HUES6 (cell line): Measurements from ENCODE around the gene FSCN2.

Experiments
- H3K27ac ChIP-seq: 2 replicates; pipeline ENCODE4 v1.7.0; 2013; ENCODE audit warnings: low read depth, mild to moderate bottlenecking, low read length, inconsistent platforms
- H3K27me3 ChIP-seq: 2 replicates; pipeline ENCODE4 v1.6.1; 2013; ENCODE audit warnings: low read length; ENCODE audit not compliant: control insufficient read depth, insufficient read depth
- H3K36me3 ChIP-seq: 2 replicates; pipeline ENCODE4 v1.6.1; 2013; ENCODE audit warnings: low read length; ENCODE audit not compliant: control insufficient read depth, insufficient read depth
- H3K4me1 ChIP-seq: 2 replicates; pipeline ENCODE4 v1.6.1; 2013; ENCODE audit warnings: low read length; ENCODE audit not compliant: control insufficient read depth, insufficient read depth
- H3K4me3 ChIP-seq: 2 replicates; pipeline ENCODE4 v1.5.1; 2013; ENCODE audit warnings: low read depth, low read length
- H3K9ac ChIP-seq: one replicate; pipeline ENCODE4 v1.6.1; 2013; ENCODE audit warnings: mild to moderate bottlenecking, low read length
- H3K9me3 ChIP-seq: 2 replicates; pipeline ENCODE4 v1.6.1; 2013; ENCODE audit warnings: low read depth, low read length; ENCODE audit not compliant: control insufficient read depth, insufficient read depth

The FSCN2 gene

GRCh38 chr17:81532490-81533287 is 4.5 kb downstream of the FSCN2 start:
- Histone ChIP-seq H3K9me3 (peaks cover 12% of the 10 kb centered on the region; the same call in 1 of the 2 replicates), H3K4me1 (peaks cover 3% of the 10 kb centered on the region), H3K27ac (no peak overlapping the region), H3K36me3 (no peaks in the 10 kb centered on the region), H3K4me3 (no peak overlapping the region), H3K9ac (no peak overlapping the region), H3K27me3 (peaks cover 42% of the 10 kb centered on the region)

GRCh38 chr17:81533339-81534141 is 5.4 kb downstream of the FSCN2 start:
- H3K9ac ChIP-seq: no peak overlapping the region
- no peak overlapping the region for H3K27ac ChIP-seq

GRCh38 chr17:81534157-81535006 is 6.2 kb downstream of the FSCN2 start:
- peaks cover 34% of the 10 kb centered on the region for H3K27me3 ChIP-seq

More at GRCh38 chr17:81533339-81534141, 5.4 kb downstream of the FSCN2 start:
- Histone ChIP-seq H3K4me1 (peaks cover 3% of the 10 kb centered on the region), H3K36me3 (no peaks in the 10 kb centered on the region), H3K4me3 (no peak overlapping the region), H3K27me3 (peaks cover 42% of the 10 kb centered on the region), H3K9me3 (peaks cover 12% of the 10 kb centered on the region; the same call in 1 of the 2 replicates)

GRCh38 chr17:81535007-81535328 is 6.8 kb downstream of the FSCN2 start:
- Histone ChIP-seq H3K9ac (no peak overlapping the region), H3K4me3 (no peak overlapping the region), H3K4me1 (peaks cover 3% of the 10 kb centered on the region), H3K9me3 (peaks cover 12% of the 10 kb centered on the region; the same call in 1 of the 2 replicates), H3K27ac (no peak overlapping the region), H3K36me3 (no peaks in the 10 kb centered on the region), H3K27me3 (peaks cover 33% of the 10 kb centered on the region)

More at GRCh38 chr17:81534157-81535006, 6.2 kb downstream of the FSCN2 start:
- no peak overlapping the region for H3K9ac ChIP-seq
- no peak overlapping the region for H3K27ac ChIP-seq
- H3K9me3 ChIP-seq: peaks cover 12% of the 10 kb centered on the region; the same call in 1 of the 2 replicates
- peaks cover 3% of the 10 kb centered on the region for H3K4me1 ChIP-seq
- no peak overlapping the region for H3K4me3 ChIP-seq
- H3K36me3 ChIP-seq: no peaks in the 10 kb centered on the region

GRCh38 chr17:81535480-81536298 is 7.5 kb downstream of the FSCN2 start:
- Histone ChIP-seq H3K9ac (no peak overlapping the region), H3K36me3 (peaks cover 7% of the 10 kb centered on the region), H3K4me3 (no peak overlapping the region), H3K27ac (no peak overlapping the region), H3K4me1 (peaks cover 3% of the 10 kb centered on the region), H3K27me3 (peaks cover 33% of the 10 kb centered on the region), H3K9me3 (peaks cover 12% of the 10 kb centered on the region; the same call in 1 of the 2 replicates)

DNA sequence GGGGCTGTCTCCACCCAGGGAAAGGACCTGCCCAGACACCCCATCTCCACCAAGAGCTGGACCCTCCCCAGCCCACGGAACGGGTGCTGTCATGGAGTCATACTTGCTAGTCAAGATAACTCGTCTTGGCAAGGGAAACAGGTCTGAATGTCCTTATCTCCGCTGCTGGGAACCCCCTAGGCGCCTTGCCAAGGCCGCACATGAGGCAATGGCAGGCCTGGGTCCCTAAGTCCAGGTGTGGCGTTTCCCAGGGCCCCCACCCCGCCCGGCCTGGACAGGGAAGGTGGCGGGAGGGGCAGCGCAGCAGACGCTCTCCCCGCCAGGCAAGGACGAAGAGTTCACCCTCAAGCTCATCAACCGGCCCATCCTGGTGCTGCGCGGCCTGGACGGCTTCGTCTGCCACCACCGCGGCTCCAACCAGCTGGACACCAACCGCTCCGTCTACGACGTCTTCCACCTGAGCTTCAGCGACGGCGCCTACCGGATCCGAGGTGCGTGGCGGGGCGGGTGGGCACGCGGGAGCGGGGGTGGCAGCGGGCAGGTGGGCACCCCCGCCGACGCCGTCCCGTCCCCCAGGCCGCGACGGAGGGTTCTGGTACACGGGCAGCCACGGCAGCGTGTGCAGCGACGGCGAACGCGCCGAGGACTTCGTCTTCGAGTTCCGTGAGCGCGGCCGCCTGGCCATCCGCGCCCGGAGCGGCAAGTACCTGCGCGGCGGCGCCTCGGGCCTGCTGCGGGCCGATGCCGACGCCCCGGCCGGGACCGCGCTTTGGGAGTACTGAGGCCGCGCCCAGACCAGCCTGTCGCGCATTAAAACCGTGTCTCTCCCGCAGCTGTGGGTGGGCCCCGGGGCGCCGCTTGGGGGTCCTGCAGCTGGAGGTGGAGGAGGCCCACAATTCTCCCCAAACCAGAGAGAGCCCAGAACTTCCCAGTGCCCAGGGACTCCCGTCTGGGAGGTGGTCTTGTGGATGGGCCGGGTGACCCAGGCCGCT is 8.4 kb downstream of the FSCN2 start:
- no peak overlapping the region for H3K4me3 ChIP-seq
- peaks cover 33% of the 10 kb centered on the region for H3K27me3 ChIP-seq
- H3K36me3 ChIP-seq: peaks cover 16% of the 10 kb centered on the region
- H3K4me1 ChIP-seq: peaks cover 3% of the 10 kb centered on the region
- H3K27ac ChIP-seq: no peak overlapping the region
- H3K9me3 ChIP-seq: peaks cover 4% of the 10 kb centered on the region; the same call in 1 of the 2 replicates
- H3K9ac ChIP-seq: no peak overlapping the region

- Histone ChIP-seq H3K27me3 (peaks cover 31% of the 10 kb centered on the region), H3K9ac (no peak overlapping the region), H3K27ac (no peak overlapping the region), H3K9me3 (no peaks in the 10 kb centered on the region), H3K4me3 (peak overlapping the region; percentile 18; the same call in 1 of the 2 replicates), H3K4me1 (peaks cover 3% of the 10 kb centered on the region), H3K36me3 (peaks cover 19% of the 10 kb centered on the region)
Measured at GRCh38 chr17:81537343-81537855, 9.2 kb downstream of the FSCN2 start.

- Histone ChIP-seq H3K9ac (no peak overlapping the region), H3K27ac (no peak overlapping the region), H3K36me3 (peaks cover 25% of the 10 kb centered on the region), H3K4me3 (no peak overlapping the region), H3K27me3 (peaks cover 25% of the 10 kb centered on the region), H3K4me1 (peaks cover 3% of the 10 kb centered on the region), H3K9me3 (no peaks in the 10 kb centered on the region)
Measured at GRCh38 chr17:81537856-81538555, 9.8 kb downstream of the FSCN2 start.
